ENCODE measurements around the gene OXCT1.

OXCT1 gene

GRCh38 chr5:41681840-41682239 lies 188.4 kb downstream of the OXCT1 start:
- DNase-seq (ENCODE audit: low spot score), result no peak
- ATAC-seq (ENCODE audit: low read depth), result no peak
- H3K27me3 ChIP-seq (ENCODE audit: insufficient read depth, poor library complexity, severe bottlenecking), result peaks cover 2% of the 10 kb centered on the region
- no peak overlapping the region for H3K4me3 ChIP-seq (ENCODE audit: severe bottlenecking)
- TF ChIP-seq, protein P1, sequence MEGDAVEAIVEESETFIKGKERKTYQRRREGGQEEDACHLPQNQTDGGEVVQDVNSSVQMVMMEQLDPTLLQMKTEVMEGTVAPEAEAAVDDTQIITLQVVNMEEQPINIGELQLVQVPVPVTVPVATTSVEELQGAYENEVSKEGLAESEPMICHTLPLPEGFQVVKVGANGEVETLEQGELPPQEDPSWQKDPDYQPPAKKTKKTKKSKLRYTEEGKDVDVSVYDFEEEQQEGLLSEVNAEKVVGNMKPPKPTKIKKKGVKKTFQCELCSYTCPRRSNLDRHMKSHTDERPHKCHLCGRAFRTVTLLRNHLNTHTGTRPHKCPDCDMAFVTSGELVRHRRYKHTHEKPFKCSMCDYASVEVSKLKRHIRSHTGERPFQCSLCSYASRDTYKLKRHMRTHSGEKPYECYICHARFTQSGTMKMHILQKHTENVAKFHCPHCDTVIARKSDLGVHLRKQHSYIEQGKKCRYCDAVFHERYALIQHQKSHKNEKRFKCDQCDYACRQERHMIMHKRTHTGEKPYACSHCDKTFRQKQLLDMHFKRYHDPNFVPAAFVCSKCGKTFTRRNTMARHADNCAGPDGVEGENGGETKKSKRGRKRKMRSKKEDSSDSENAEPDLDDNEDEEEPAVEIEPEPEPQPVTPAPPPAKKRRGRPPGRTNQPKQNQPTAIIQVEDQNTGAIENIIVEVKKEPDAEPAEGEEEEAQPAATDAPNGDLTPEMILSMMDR (IDR thresholded peaks at IDR 0.05; ENCODE audit: poor library complexity, severe bottlenecking), result no peak
- no peaks in the 10 kb centered on the region for H3K9me3 ChIP-seq (ENCODE audit: severe bottlenecking)
- H3K4me1 ChIP-seq (ENCODE audit: insufficient read depth, poor library complexity, severe bottlenecking), result no peaks in the 10 kb centered on the region
- no peak overlapping the region for H3K27ac ChIP-seq (ENCODE audit: poor library complexity, severe bottlenecking)
- no peaks in the 10 kb centered on the region for H3K36me3 ChIP-seq (ENCODE audit: low read depth)

All from RWPE2 (cell line).